Activated T-helper 1 cell treated with anti-CD3 and anti-CD28 coated beads, Interleukin-2, amount 50 U/mL, for 16 hours (primary cell): ENCODE data around the gene TGFB2.

Source experiments
- DNase-seq, 2 donors: peaks; one replicate each; pipeline ENCODE4 v3.0.0-alpha.2; 2020; ENCODE audit warnings: low read depth in 1 of 2, low spot score in 1 of 2

The TGFB2 gene

GRCh38 chr1:218459878-218460711, 115.0 kb downstream of the TGFB2 start:
- no peak for DNase-seq

GRCh38 chr1:218461351-218461750, 116.2 kb downstream of the TGFB2 start:
- DNase-seq = no peak

GRCh38 chr1:218462116-218462515, 117.0 kb downstream of the TGFB2 start:
- no peak for DNase-seq

- no peak for DNase-seq
Measured at GRCh38 chr1:218462587-218462986, 117.5 kb downstream of the TGFB2 start.

DNA sequence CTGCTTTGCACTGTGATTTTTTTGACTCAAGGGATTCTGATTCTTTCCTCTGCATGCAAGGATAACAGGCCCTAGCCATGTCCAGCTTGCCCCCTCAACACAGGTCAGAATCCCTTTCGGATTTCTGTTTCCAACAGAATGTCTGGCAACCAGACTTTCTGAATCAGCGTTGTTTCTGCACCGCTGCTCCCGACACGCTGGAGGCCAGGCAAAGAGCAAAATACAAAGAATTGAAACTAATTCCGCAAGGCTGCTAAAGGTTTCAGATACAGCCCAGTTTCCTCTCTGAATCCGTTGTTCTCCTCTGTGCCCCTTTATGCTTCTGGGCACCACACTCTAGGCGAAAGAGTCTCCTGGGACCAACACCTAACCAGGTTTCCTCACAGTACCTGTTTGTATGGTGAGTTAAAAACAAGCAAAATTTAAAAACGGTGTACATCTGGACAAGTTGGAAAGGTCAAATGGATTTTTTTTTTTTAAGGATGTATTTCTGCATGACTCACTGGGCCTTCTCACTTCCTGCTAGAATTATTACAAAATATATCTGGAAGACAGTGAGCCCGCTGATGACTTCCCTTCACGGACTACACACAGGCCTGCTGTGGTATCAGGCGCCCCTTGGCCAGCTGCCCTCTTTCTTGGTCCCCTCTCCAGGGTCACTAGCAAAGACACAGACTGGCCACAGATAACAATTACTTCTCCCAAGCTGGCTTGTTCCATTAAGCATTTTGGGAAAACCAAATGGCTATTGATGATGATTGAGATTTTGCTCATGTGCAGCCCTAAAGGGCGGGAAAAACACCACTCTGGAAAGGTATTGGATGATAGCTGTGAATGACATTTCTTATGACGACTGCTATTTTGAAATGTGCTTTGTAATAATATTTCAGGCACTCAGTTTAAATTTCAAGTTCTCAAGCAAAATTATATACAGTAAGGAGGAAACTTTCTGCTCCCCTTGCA, 118.3 kb downstream of the TGFB2 start:
- DNase-seq = no peak

GRCh38 chr1:218464871-218465270, 119.7 kb downstream of the TGFB2 start:
- no peak for DNase-seq

DNA sequence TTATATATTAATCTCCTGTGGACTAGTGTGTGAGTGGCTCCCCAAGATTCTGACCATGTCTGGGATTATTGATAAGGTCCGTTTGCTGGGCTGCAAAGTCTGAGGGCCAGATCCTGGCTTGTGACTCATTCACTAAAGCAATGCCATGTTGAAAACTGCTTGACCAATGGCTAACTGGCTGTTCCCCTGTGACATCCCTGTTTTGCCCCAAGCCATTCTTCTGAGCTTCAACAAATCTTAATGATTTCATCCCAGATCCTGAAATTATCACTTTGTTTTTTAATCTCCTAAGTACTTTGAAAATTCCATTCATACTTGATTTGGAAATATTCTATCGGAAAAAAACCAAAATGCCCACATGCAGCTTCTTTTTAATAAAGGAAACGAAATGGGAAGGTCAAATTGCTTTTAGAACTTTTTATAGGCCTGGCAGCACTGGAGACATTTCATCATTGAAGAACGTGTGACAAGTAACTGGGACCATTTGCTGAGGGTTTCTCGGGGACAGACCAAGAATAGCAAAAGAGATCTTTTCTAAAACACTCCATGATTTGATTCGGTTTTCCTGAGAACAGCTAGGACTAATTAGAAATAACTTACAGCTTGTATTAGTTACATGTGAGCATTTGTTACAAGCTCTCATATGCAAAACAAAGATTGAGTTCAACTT, 121.3 kb downstream of the TGFB2 start:
- DNase-seq = no peak

DNA sequence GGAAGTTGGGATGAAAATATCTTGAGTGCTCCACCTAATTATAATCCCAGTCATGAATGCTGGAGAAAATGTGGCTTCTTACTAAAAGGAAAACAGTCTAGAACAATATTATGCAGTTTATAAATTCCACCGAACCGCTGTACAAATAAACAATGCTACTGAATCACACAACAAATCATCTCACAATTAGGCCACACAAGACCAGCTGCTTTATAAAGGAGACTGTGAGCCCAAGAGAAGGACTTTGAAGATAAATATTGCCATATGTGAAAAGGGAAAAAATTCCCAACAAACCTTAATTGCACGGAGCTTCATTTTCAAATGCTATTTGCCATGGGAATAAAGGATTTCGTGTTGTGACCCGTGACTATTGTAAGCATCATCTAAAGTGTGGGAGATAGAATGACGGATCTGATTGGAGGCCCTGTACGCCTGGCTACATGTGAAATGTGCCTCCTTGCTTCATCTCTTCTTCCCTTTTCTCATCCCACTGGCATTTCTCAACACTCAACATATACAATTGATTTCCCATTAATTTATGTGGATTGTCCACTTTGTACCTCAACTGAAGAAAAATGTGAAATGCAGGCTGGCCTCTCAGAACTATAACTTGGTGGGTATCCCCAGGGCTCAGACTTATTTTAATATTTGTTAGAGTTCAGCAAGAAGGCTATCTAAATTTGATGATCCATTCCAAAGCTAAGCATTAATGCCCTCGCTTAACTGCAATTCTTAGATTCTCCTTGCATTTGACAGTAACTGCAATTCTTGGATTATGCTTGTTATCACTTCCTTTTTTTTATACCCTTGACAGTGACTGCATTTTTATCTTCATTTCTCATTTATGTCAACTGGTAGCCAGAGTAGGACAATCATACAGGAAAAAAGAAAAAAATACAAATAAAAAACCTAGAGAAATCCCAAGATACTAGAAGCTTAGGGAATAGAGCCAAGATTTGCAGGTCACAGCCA, 122.3 kb downstream of the TGFB2 start:
- no peak for DNase-seq

DNA sequence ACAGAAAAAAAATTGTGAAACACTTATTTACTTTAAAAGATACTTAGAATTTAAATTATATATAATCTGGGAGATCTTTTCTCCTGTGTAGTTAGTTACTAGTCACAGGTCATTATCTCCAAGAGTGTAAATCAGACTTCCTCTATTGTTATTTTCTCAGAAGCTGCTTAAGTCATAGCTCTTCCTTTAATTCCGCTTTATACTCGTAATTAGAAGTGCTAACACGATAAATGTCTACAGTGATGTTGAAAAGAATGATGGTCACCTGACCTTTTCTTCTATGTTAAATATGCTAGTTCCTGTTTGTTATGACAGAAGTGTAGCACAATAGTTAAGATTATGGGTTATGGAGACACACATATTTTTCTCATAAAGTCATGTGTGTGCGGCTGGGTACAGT, 123.6 kb downstream of the TGFB2 start:
- DNase-seq = no peak

GRCh38 chr1:218472885-218473284, 127.7 kb downstream of the TGFB2 start:
- DNase-seq = no peak

DNA sequence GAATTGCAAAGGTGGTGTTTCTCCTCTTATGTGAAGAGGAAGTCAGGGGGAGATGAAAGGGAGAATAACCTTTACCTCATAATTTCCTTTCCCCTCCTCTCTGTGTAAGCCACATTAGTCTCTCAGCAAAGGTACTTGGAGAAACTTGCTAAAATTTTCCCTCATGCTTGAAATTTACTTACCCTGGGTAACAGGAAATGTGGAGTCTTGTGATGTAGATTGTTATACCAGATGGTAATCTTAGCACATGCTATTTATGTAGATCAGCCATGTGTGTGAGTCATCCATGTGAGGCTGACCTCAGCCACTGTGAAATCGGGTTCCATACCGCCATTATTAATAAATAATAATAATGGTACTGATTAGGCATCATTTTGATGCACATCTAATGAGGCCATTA, 128.4 kb downstream of the TGFB2 start:
- DNase-seq = no peak

DNA sequence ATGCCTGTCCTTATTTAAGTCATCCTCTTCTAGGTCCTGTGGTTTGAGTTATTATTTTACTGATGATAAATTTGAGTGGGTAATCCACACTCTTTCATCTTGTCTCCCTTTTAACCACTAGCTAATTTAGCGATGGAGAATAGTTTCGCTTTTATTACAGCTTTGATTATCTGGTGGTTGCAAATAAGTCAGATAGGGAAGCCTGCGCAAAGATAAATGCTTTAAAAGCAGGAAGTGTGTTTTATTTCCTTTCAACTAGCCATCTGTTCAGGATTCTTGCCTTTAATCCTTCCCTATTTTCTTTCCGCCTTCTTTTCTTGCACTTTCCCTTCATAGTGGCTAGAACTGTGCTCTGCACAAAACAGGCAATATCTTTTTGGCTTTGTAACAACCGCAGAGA, 129.0 kb downstream of the TGFB2 start:
- DNase-seq = no peak

GRCh38 chr1:218475275-218475674, 130.1 kb downstream of the TGFB2 start:
- DNase-seq = no peak

- DNase-seq = no peak
Measured at GRCh38 chr1:218475699-218476098, 130.6 kb downstream of the TGFB2 start.

GRCh38 chr1:218476385-218476784, 131.2 kb downstream of the TGFB2 start:
- no peak for DNase-seq

- DNase-seq = no peak
Measured at GRCh38 chr1:218478336-218478735, 133.2 kb downstream of the TGFB2 start.

DNA sequence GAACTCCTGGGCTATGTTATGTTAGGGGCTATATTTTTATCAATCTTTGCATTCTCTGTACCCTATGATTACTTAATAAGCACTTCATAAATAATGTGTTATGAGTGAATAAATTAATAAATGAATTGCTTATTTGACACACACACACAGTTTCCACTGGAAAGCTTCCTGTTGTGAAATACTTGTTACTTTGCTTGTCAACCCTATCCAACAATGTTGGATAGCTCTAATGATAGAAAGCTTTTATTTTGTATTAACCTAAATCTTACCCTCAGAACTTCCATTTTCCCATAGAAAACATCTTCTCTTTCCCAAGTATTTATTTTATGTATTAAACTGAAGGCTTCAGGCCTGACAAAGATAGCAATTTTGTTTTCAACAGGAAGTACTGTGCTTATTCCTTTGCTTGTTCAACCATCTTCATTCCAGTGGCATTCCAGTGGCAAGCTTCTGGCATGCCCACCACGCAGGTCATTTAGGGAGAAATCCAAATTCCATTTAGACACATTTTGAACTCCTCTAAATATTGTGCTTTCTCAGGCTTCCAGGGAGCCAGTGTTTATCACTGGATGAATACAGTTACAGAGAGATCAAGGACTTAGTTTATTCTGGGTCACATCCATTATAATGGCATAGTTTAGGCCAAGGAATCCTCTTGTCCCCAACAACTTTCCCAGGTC, 134.4 kb downstream of the TGFB2 start:
- no peak for DNase-seq

- no peak for DNase-seq
Measured at GRCh38 chr1:218480137-218480536, 135.0 kb downstream of the TGFB2 start.

DNA sequence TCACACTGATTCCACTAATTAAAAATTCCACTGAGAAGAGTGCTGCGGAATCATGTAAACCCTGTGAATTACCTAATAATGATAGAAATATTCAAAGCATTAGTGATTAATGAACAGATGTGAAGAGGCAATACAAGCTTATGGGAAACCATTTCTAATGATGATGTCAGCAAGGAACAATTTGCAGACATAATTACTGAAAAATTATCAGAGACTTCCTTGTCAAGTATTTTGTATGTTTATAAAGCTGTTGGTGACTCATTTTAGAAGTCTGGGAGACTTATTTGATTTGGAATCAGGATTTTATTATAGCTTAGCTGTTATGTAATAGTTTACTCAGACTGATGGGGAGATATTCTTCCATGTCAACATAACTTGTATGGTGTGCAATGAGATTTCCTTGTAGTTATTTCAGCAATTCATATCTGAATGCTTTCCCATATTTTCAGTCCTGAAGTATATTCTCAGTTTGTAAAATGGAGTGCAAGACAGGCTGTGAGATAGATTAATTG, 135.5 kb downstream of the TGFB2 start:
- no peak for DNase-seq
